Measurements from ENCODE around the gene ENTHD1.

DNA sequence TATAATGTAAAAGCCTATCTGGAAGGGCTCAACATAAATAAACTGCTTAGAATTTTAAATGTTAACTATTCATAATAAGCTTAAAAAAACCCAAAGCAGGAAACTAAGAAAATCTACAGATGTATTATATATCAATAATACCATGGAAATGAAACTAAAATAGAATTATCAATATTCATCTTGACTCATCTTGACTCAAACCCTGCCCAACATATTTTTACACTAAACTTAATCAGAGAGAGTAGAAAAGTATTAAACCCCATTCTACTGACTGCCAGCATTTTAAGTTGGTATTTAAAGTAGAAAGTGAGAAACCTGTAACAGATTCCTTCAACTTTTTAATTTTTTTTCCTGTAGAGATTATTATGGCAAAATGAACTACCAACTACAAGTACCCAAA, 149.2 kb downstream of the ENTHD1 start:
- TF ChIP-seq EZH2 (IDR thresholded peaks at IDR 0.05) (no peak), POLR2AphosphoS5 (IDR thresholded peaks at IDR 0.05; ENCODE audit: borderline replicate concordance, low read depth, low read length) (no peak)
